Calu3 (cell line): ENCODE results near the gene TBC1D8. TPM values are rescaled to one million over a fixed set of nuclear protein-coding genes. Genes with fewer than 3 reads are reported as not detected.
A peak's percentile ranks its signal among the peaks of the same experiment; 100 is the strongest.

Experiments
- BruUV-seq: library from RNA; stranded (reverse); fragments of 400-500 nt; replicated peaks from 2 replicates; lab custom pipeline; 2021; lab: Mats Ljungman, UMichigan
- CTCF ChIA-PET: fragments of 300-600 bp; sonication (Branson Sonifier 250); formaldehyde crosslinking; loops from one replicate; lab custom pipeline; 2022; ENCODE audit warnings: antibody characterized with exemption; lab: Charles Lee
- DNase-seq: peaks from one replicate; pipeline ENCODE4 v3.0.0; 2022
- H3K27ac Mint-ChIP-seq: one replicate; pipeline ENCODE4 v1.8.0; 2022; ENCODE audit warnings: mixed read lengths; ENCODE audit not compliant: unreplicated experiment
- H3K27me3 Mint-ChIP-seq: one replicate; pipeline ENCODE4 v1.8.0; 2022; ENCODE audit warnings: mixed read lengths; ENCODE audit not compliant: unreplicated experiment
- H3K36me3 Mint-ChIP-seq: one replicate; pipeline ENCODE4 v1.8.0; 2022; ENCODE audit warnings: mild to moderate bottlenecking, moderate library complexity, mixed read lengths; ENCODE audit not compliant: insufficient read depth, unreplicated experiment
- H3K4me1 Mint-ChIP-seq: one replicate; pipeline ENCODE4 v1.8.0; 2022; ENCODE audit warnings: mild to moderate bottlenecking, low read depth, mixed read lengths; ENCODE audit not compliant: unreplicated experiment
- H3K4me3 Mint-ChIP-seq: one replicate; pipeline ENCODE4 v1.8.0; 2022; ENCODE audit warnings: mild to moderate bottlenecking, low read depth, moderate library complexity, mixed read lengths; ENCODE audit not compliant: unreplicated experiment
- H3K9me3 Mint-ChIP-seq: one replicate; pipeline ENCODE4 v1.8.0; 2022; ENCODE audit warnings: low read depth, mixed read lengths; ENCODE audit not compliant: unreplicated experiment
- CTCF ChIP-seq: fragments of 200-600 bp; IDR thresholded peaks from one replicate; pipeline ENCODE4 v1.8.0; 2022; ENCODE audit warnings: antibody characterized with exemption; ENCODE audit not compliant: unreplicated experiment
- intact Hi-C: fragments of 100-400 bp; cut with micrococcal nuclease; formaldehyde crosslinking; loops from one replicate; pipeline ENCODE4 v1.10.0; 2022; ENCODE audit not compliant: unreplicated experiment
- total RNA-seq: library from RNA; stranded (reverse); gene quantifications from 2 replicates; pipeline ENCODE4 v1.2.3, GENCODE V29; 2022

The TBC1D8 gene
- total RNA-seq, 1 experiment from 2014 or later, result 25.3 TPM

GRCh38 chr2:101014264-101014857 lies 136.8 kb downstream of the TBC1D8 start:
- H3K27me3 Mint-ChIP-seq, result no peaks in the 10 kb centered on the region
- H3K36me3 Mint-ChIP-seq, result peaks cover 59% of the 10 kb centered on the region
- BruUV-seq, result no TSS peak
- intact Hi-C loops, result no loop called here
- CTCF ChIA-PET, result interaction anchor here (0.7 kb wide), 1 partner anchor 1982 kb away, joined by 3 read pairs; no protein-coding TSS in a partner anchor
- no peak overlapping the region for H3K27ac Mint-ChIP-seq
- no peaks in the 10 kb centered on the region for H3K9me3 Mint-ChIP-seq
- TF ChIP-seq CTCF, result no peak
- H3K4me1 Mint-ChIP-seq, result peaks cover 13% of the 10 kb centered on the region
- H3K4me3 Mint-ChIP-seq, result no peak overlapping the region
- DNase-seq, result no peak

GRCh38 chr2:101012706-101013181 lies 138.4 kb downstream of the TBC1D8 start:
- Mint-ChIP-seq H3K36me3 (peaks cover 65% of the 10 kb centered on the region), H3K27me3 (no peaks in the 10 kb centered on the region), H3K4me1 (peaks cover 21% of the 10 kb centered on the region), H3K27ac (peak overlapping the region; percentile 57), H3K4me3 (no peak overlapping the region), H3K9me3 (no peaks in the 10 kb centered on the region)
- peak; percentile 61 for TF ChIP-seq CTCF
- intact Hi-C loops, result loop anchor here (1.0 kb wide), 1 partner anchor 193 kb away; no protein-coding TSS in a partner anchor
- no TSS peak for BruUV-seq
- CTCF ChIA-PET, result interaction anchor here (0.6 to 1.3 kb wide), 11 partner anchors 10 to 403 kb away, joined by 3 to 11 read pairs (median 4); partner anchors contain the start of gene RPL31
- DNase-seq, result peak; percentile 32

- Mint-ChIP-seq H3K27ac (peak overlapping the region; percentile 57), H3K4me3 (no peak overlapping the region), H3K27me3 (no peaks in the 10 kb centered on the region), H3K4me1 (peaks cover 21% of the 10 kb centered on the region), H3K36me3 (peaks cover 70% of the 10 kb centered on the region), H3K9me3 (no peaks in the 10 kb centered on the region)
- CTCF ChIA-PET, result interaction anchor here (0.6 to 1.3 kb wide), 11 partner anchors 9 to 402 kb away, joined by 3 to 11 read pairs (median 4); partner anchors contain the start of gene RPL31
- intact Hi-C loops, result no loop called here
- BruUV-seq, result no TSS peak
- TF ChIP-seq CTCF, result no peak
- no peak for DNase-seq
Observed at GRCh38 chr2:101012054-101012705, 139.0 kb downstream of the TBC1D8 start.

- TF ChIP-seq CTCF, result no peak
- no peak overlapping the region for H3K4me3 Mint-ChIP-seq
- H3K27ac Mint-ChIP-seq, result peak overlapping the region; percentile 68
- H3K9me3 Mint-ChIP-seq, result no peaks in the 10 kb centered on the region
- peaks cover 21% of the 10 kb centered on the region for H3K4me1 Mint-ChIP-seq
- H3K27me3 Mint-ChIP-seq, result no peaks in the 10 kb centered on the region
- DNase-seq, result no peak
- no TSS peak for BruUV-seq
- CTCF ChIA-PET, result no interaction called here
- intact Hi-C loops, result no loop called here
- peaks cover 80% of the 10 kb centered on the region for H3K36me3 Mint-ChIP-seq
Observed at GRCh38 chr2:101011152-101011551, 140.0 kb downstream of the TBC1D8 start.
